ENCODE results near the gene XIRP2. TPM values are rescaled to one million over a fixed set of nuclear protein-coding genes. Genes with fewer than 3 reads are reported as not detected.

Gene XIRP2
- total RNA-seq, 1 experiment from 2014 or later: not detected

- intact Hi-C loops (cut with micrococcal nuclease): no loop called here
- peaks cover 0 to 7% of the 10 kb centered on the region in 2 experiments; a peak in 1 of 4 replicates for H3K4me1 ChIP-seq (ENCODE audit: control insufficient read depth in 1 of 2, insufficient read depth in 2 of 2, low read length in 2 of 2)
- no peak overlapping the region for H3K9ac ChIP-seq (ENCODE audit: low read length)
- H3K4me3 ChIP-seq (replicated peaks in 1 of 2; ENCODE audit: low read depth in 1 of 2, low read length in 2 of 2): no peak overlapping the region
- no peak overlapping the region for H2AFZ ChIP-seq (ENCODE audit: low read depth, low read length, poor library complexity, severe bottlenecking)
- H3K27ac ChIP-seq (ENCODE audit: low read depth, low read length): no peak overlapping the region
- ChIA-PET POLR2A (no interaction called here), RAD21 (ENCODE audit: low non-redundant PET in 1 of 2, low total read pairs in 2 of 2, uncharacterized antibody in 2 of 2, unreplicated experiment in 2 of 2) (no interaction called here), CTCF (no interaction called here)
- H3K27me3 ChIP-seq (ENCODE audit: insufficient read depth, low read length): no peaks in the 10 kb centered on the region; the same call in 1 of the 2 replicates
- no peaks in the 10 kb centered on the region for H3K9me3 ChIP-seq (ENCODE audit: control insufficient read depth in 1 of 2, insufficient read depth in 1 of 2, low read depth in 1 of 2, low read length in 2 of 2)
- ATAC-seq (no peak), DNase-seq (ENCODE audit: low read depth, low spot score) (no peak)
- no peaks in the 10 kb centered on the region for H4K20me1 ChIP-seq (ENCODE audit: insufficient read depth)
- no peaks in the 10 kb centered on the region for H3K79me2 ChIP-seq (ENCODE audit: insufficient read depth, low read length)
- no TSS peak for BruUV-seq (replicated peaks)
- no peaks in the 10 kb centered on the region for H3K36me3 ChIP-seq (ENCODE audit: control insufficient read depth in 1 of 2, insufficient read depth in 2 of 2, low read length in 2 of 2)
- TF ChIP-seq REST (IDR thresholded peaks at IDR 0.05; ENCODE audit: low read depth) (no peak), MAX (IDR thresholded peaks at IDR 0.05) (no peak), ZFX (IDR thresholded peaks at IDR 0.05) (no peak), ZNF274 (IDR thresholded peaks at IDR 0.05; ENCODE audit: low read depth, low read length) (no peak), EZH2 (IDR thresholded peaks at IDR 0.05) (no peak), JUND (IDR thresholded peaks at IDR 0.05) (no peak), POLR2A (IDR thresholded peaks at IDR 0.05; ENCODE audit: borderline replicate concordance, extremely low read depth, insufficient read depth, insufficient read length) (no peak), SP1 (IDR thresholded peaks at IDR 0.05; ENCODE audit: low read depth) (no peak), EGR1 (IDR thresholded peaks at IDR 0.05; ENCODE audit: low read depth) (no peak), EZH2phosphoT487 (IDR thresholded peaks at IDR 0.05; ENCODE audit: borderline replicate concordance) (no peak)
- TF ChIP-seq, protein P1, sequence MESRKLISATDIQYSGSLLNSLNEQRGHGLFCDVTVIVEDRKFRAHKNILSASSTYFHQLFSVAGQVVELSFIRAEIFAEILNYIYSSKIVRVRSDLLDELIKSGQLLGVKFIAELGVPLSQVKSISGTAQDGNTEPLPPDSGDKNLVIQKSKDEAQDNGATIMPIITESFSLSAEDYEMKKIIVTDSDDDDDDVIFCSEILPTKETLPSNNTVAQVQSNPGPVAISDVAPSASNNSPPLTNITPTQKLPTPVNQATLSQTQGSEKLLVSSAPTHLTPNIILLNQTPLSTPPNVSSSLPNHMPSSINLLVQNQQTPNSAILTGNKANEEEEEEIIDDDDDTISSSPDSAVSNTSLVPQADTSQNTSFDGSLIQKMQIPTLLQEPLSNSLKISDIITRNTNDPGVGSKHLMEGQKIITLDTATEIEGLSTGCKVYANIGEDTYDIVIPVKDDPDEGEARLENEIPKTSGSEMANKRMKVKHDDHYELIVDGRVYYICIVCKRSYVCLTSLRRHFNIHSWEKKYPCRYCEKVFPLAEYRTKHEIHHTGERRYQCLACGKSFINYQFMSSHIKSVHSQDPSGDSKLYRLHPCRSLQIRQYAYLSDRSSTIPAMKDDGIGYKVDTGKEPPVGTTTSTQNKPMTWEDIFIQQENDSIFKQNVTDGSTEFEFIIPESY (IDR thresholded peaks at IDR 0.05; ENCODE audit: extremely low read depth, insufficient replicate concordance, low read length): no peak
- H3K4me2 ChIP-seq (ENCODE audit: low read length): no peak overlapping the region
- H3K9me2 ChIP-seq (ENCODE audit: insufficient read depth): no peaks in the 10 kb centered on the region
Measured at GRCh38 chr2:167297292-167297691, 409.0 kb downstream of the XIRP2 start.
